GM19438 (cell line): ENCODE data around the gene ZNF468.
"Not testable (repeated sequence)": the region's sequence is repeated elsewhere in the genome, so short reads cannot be mapped to it uniquely, and the experiment has no call there.

Experiments
- ATAC-seq: cut with Tn5 transposase; IDR thresholded peaks from one replicate; pipeline ENCODE4 v1.9.1; 2021; ENCODE audit warnings: low read depth; ENCODE audit not compliant: unreplicated experiment

The ZNF468 gene

GRCh38 chr19:52857378-52858191 is at the start of gene ZNF468:
Gene ZNF468, minus strand, starts transcription at chr19:52857619. Its CDS starts 3,347 bp downstream, at chr19:52854272.
- ATAC-seq = peak; percentile 98

- not testable (repeated sequence) for ATAC-seq
Observed at GRCh38 chr19:52904052-52904780, 46.8 kb upstream of the ZNF468 start.

- ATAC-seq = no peak
Observed at GRCh38 chr19:52901842-52902241, 44.4 kb upstream of the ZNF468 start.

GRCh38 chr19:52898596-52898995 is 41.2 kb upstream of the ZNF468 start:
- not testable (repeated sequence) for ATAC-seq

DNA sequence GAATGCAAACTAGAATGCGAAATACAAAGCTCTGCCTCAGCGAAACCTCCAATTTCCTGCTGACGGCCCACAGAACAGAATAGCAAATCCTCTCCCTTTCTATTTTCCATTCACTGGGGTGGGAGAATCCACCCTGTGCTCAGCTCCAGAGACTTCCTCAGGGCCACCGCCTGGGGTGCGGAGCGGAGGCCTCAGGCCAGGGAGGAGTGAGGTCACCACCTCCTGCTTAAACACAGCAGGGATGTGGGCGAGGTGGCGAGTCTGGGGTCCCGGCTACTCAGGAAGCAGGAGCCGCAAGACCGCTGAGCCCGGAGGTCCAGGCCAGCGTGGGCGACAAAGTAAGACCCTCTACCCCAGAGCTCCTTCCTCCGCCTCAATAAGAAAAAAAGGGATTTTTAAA is 40.7 kb upstream of the ZNF468 start:
- no peak for ATAC-seq

GRCh38 chr19:52897138-52897935 is 39.9 kb upstream of the ZNF468 start, which contains the start of gene ZNF320:
Gene ZNF320, minus strand, starts transcription at chr19:52897635. Its CDS starts 7,380 bp downstream, at chr19:52890255.
- peak; percentile 98 for ATAC-seq

DNA sequence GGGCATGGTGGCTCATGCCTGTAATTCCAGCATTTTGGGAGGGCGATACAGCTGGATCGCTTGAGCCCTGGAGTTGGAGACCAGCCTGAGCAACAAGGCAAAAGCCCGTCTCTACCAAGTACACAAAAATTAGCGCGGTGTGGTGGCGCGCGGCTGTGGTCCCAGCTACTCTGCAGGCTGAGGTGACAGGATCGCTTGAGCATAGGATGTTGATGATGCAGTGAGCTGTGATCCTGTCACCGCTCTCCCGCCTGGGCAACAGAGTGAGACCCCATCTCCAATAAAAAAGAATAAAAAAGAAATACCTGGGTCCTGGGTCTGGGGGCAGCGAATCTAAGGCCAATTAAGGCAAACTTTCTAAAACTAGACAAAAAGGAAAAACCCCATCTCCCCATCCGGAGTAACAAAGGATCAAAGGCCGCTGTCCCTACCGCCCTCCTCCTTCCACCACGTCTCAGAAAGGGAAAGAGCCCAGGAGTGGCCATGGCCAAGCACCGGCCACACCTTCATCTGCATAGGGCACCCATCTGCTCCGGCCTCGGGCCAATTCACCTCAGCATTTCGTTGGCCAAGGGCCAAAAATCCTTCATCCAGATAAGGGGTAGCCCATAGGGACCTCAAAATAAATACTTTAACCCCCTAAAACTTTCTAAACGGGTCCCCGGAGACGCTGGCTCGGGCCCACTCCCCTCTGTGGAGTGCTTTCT is 39.2 kb upstream of the ZNF468 start:
- ATAC-seq = no peak

DNA sequence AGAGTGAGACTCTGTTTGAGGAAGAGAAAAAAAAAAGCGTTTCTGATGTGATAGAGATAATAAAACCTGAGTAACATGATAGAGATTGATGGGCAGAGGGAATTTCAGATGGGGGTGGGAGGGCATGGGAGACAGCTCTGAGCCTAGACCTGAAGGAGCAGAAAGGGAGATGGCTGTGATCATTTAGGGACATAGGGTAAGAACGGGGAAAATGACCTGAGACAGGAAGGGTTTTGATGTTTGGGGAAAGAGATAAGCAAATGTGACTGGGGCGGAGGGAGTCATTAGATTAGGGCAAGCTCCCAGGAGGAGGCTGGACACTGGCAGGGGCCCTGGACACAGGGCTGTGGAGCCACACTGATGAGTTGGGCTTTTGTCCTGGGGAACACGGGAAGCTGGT is 33.9 kb upstream of the ZNF468 start:
- ATAC-seq = no peak

DNA sequence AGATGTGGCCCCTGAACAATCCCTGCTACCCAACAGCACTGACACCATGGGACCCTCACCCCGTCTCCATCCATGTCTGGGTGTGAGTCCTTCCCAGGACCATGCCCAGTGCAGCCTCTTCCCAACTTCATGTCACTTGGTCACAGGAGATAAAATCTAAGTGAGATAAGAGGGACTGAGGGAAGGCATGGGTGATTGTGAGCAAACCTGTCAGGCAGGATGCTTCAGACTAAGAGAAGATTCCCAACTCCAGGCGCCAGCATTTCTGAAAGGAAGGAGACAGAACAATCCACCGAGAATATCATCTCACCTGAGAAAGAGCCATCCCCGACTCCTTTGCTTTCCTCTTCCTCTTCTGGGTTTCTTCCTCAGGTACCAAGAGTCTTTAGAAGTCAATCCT is 32.5 kb upstream of the ZNF468 start:
- ATAC-seq = no peak

DNA sequence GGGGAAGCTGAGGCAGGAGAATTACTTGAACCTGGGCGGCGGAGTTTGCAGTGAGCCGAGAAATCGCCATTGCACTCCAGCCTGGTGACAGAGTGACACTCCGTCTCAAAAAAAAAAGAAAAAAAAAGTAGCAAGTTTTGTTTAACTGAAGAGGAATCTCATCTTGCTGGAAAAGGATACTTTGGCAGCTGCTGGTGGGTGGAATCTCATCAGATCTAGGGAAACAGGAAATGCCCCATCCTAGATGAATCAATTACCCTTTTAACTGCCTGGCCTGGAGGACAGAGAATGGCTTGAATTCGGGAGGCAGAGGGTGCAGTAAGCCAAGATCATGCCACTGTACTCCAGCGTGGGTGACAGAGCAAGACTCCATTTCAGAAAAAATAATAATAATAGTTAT is 31.7 kb upstream of the ZNF468 start:
- no peak for ATAC-seq

DNA sequence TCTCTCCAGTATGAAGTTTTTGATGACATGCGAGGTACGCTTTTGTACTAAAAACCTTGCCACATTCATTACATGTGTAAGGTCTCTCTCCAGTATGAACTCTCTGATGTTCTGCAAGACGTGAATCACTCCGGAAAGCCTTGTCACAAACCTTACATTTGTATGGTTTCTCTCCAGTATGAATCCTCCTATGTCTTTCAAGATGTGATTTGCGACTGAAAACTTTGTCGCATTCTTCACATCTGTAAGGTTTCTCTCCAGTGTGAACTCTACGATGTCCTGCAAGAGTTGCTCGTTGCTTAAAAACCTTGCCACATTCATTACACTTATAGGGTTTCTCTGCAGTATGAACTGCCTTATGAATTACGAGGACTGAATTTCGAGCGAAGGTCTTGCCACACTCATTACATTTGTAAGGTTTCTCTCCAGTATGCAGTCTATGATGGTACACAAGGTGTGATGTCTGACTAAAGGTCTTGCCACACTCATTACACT is 23.5 kb upstream of the ZNF468 start:
- no peak for ATAC-seq

DNA sequence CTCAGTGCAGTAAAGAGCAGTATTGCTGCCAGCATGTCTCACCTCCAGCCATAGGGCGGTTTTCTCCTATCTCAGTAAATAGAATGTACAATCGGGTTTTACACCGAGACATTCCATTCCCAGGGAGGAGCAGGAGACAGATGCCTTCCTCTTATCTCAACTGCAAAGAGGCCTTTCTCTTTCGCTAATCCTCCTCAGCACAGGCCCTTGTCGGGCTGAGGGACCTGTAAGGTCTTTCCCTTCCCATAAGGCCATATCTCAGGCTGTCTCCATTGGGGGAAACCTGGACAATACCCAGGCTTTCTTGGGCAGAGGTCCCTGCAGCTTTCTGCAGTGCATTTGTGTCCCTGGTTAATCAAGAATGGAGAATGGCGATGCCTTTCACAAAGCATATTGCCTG is 15.6 kb upstream of the ZNF468 start:
- ATAC-seq = not testable (repeated sequence)

DNA sequence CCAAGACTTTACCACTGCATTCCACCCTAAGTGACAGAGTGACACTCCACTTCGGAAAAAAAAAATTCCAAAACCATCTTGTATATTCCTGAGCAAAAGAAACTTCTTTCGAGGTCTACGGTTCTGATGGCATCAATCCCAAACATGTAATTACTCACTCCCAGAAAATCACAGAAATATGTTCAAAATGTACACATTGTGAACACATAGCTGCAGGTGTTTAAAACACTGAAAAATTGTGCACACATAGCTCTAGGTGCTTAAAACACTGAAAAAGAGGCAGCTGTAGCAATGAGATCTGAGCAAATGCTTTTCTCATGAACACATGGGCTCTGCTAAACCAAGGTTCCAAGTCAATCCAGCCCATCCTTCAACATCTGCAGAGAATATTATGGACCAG is 14.0 kb upstream of the ZNF468 start:
- ATAC-seq = no peak

DNA sequence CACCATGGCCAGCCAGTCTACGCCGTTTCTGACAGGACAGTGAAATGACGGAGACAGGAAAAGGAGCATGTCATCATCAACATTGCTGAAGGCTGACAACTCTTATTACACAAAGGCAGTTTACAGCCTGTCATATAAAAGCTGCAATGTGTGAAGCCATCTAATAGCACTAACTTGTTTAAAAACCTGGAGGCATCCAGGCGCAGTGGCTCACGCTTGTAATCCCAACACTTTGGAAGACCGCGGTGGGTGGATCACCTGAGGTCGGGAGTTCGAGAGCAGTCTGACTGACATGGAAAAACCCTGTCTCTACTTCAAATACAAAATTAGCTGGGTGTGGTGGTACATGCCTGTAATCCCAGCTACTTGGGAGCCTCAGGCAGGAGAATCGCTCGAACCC is 10.6 kb upstream of the ZNF468 start:
- not testable (repeated sequence) for ATAC-seq

DNA sequence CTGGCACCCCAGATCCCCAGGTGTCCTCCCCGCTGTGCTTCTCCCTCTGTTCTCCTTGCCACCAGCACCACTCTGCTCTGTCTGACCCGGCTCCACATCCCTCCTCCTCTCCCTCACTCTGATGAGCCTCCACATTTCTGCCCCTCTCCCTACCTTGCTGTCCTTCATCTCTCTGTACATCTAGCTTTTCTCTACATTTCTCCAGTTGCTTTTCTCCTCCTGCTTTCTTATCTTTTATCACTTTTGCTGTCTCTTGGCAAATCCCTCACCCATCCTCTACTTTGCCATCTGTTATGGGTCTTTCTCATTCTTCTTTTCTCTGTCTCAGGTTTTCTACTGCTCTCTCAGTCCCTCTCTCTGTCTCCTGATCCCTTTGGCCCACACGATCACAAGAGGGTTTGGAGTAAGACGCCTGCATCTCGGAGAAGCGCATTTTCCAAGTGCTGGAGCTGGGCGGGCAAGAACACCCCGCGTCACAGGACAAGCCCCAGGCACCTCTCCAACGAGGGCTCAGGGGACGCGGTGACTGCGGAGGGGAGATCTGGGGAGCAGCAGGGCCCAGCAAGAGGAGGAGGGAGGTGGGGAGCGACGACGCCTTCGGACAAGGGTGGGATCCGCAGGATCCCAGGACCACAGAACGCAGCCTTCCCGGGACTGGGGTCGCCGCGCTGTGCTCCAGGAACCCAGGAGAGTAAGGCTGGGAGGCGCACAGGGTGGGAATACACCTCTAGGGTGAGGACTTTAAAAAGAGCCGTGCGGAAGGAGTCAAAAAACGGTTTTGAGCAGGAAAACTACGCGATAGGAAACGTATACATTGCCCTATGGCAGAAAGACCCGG is 660 bp downstream of the ZNF468 start:
- not testable (repeated sequence) for ATAC-seq

- not testable (repeated sequence) for ATAC-seq
Observed at GRCh38 chr19:52847352-52847751, 10.1 kb downstream of the ZNF468 start.

DNA sequence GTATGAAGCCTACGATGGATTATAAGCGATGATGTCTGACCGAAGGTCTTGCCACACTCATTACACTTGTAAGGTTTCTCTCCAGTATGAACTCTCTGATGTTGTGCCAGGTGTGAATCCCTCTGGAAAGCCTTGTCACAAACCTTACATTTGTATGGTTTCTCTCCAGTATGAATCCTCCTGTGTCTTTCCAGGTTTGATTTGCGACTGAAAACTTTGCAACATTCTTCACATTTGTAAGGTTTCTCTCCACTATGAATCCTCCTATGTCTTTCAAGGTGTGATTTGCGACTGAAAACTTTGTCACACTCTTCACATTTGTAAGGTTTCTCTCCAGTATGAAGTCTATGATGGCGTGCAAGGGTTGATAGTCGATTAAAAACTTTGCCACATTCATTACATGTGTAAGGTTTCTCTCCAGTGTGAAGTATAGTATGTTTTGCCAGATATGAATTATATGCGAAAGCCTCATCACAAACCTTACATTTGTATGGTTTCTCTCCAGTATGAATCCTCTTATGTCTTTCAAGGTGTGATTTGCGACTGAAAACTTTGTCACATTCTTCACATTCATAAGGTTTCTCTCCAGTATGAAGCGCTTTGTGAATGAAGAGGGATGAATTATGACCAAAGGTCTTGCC is 16.5 kb downstream of the ZNF468 start:
- ATAC-seq = not testable (repeated sequence)

- ATAC-seq = not testable (repeated sequence)
Observed at GRCh38 chr19:52834289-52834688, 23.1 kb downstream of the ZNF468 start.

DNA sequence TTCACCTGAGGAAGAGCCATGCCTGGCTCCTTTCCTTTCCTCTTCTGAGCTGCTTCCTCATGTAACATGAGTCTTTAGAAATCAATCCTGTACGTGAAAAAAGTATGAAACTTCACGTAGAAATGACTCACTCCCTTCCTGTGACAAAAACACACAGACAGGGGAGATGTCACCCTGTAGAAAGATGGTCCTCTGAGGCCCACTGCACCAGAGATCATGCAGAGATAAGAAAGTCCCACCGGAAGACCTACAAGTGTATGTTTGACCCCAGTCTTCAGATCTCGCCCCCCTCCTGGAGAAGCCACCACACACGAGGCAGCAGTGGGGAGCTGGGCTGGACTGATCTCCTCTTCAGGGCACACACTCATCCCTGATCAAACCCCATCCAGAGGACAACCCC is 23.9 kb downstream of the ZNF468 start:
- ATAC-seq = not testable (repeated sequence)
